ENCODE results near the gene MLLT10. TPM values are rescaled to one million over a fixed set of nuclear protein-coding genes. Genes with fewer than 3 reads are reported as not detected.

The MLLT10 gene
- total and polyA plus RNA-seq, 2 donors (not counting 3 experiments of a cell fraction or from before 2014, with no cell fraction given), result 35.4 to 54.0 TPM

DNA sequence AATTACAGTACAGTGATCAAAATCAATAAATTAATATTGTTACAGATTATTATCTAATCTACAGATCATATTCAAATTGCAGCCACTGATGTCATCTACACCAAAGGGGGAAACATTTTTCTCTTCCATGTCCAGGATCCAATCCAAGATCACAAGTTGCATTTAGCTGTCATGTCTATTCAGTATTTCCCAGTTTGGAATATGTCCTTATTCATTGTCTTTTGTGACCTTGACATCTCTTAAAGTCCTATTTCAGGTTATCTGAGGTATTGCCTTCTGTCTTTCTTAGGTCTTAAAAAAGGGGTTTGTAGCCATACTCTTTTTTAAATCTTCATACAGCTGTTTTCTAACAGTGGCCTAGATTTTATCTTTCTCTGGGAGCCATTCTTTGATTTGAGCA lies 93.3 kb downstream of the MLLT10 start:
- DNase-seq (ENCODE audit: low read depth, low spot score) (no peak), FAIRE-seq (no peak)
- no peaks in the 10 kb centered on the region for H4K20me1 ChIP-seq (replicated peaks; ENCODE audit: control insufficient read depth, extremely low read depth, insufficient read depth, low read length)
- H3K79me2 ChIP-seq (ENCODE audit: control insufficient read depth, insufficient read depth, low read length), result peaks cover 10% of the 10 kb centered on the region
- CTCF ChIA-PET, result interaction anchor here (0.8 to 1.4 kb wide), 3 partner anchors 9 to 16 kb away, joined by 3 to 5 read pairs (median 4); no protein-coding TSS in a partner anchor
- H3K4me3 ChIP-seq (replicated peaks in 1 of 3; ENCODE audit: insufficient read depth in 1 of 3, low read depth in 1 of 3, low read length in 3 of 3), result no peak overlapping the region
- H3K9me3 ChIP-seq (replicated peaks; ENCODE audit: control insufficient read depth, insufficient read depth, low read length), result no peaks in the 10 kb centered on the region
- H3K27me3 ChIP-seq (ENCODE audit: control insufficient read depth in 2 of 2, insufficient read depth in 2 of 2, low read length in 2 of 2), result no peaks in the 10 kb centered on the region
- H2AFZ ChIP-seq (ENCODE audit: low read depth, low read length), result no peak overlapping the region
- H3K27ac ChIP-seq (ENCODE audit: insufficient read depth, low read depth, low read length), result no peak overlapping the region
- dilution Hi-C loops (cut with MboI; ENCODE audit: extremely low pct_ligation_motif_present, low sequenced_read_pairs) (no loop called here), intact Hi-C loops (cut with micrococcal nuclease) (no loop called here)
- TF ChIP-seq CTCF (IDR thresholded peaks at IDR 0.05; ENCODE audit: extremely low read depth in 1 of 2, insufficient read depth in 1 of 2, low read depth in 1 of 2, low read length in 2 of 2), result no peak
- H3K4me1 ChIP-seq (ENCODE audit: control insufficient read depth, extremely low read depth, insufficient read depth, low read length), result no peaks in the 10 kb centered on the region
- POLR2A ChIA-PET, result no interaction called here
- H3K36me3 ChIP-seq (ENCODE audit: control insufficient read depth in 2 of 2, extremely low read depth in 1 of 2, insufficient read depth in 2 of 2, low read length in 2 of 2), result no peaks in the 10 kb centered on the region
- H3K9ac ChIP-seq (replicated peaks; ENCODE audit: extremely low read depth, insufficient read depth, low read length), result no peak overlapping the region
- no TSS peak for BruUV-seq (replicated peaks)
- no peak overlapping the region for H3K4me2 ChIP-seq (ENCODE audit: insufficient read depth, low read length)
- H3K9me1 ChIP-seq (replicated peaks; ENCODE audit: control insufficient read depth, extremely low read depth, insufficient read depth, low read length), result no peaks in the 10 kb centered on the region

GRCh38 chr10:21628023-21628422 lies 94.0 kb downstream of the MLLT10 start:
- POLR2A ChIA-PET, result no interaction called here
- no TSS peak for BruUV-seq (replicated peaks)

More at GRCh38 chr10:21628023-21628422, 94.0 kb downstream of the MLLT10 start:
- Histone ChIP-seq H3K9ac (replicated peaks; ENCODE audit: extremely low read depth, insufficient read depth, low read length) (no peak overlapping the region), H3K4me3 (replicated peaks in 1 of 3; ENCODE audit: insufficient read depth in 1 of 3, low read depth in 1 of 3, low read length in 3 of 3) (no peak overlapping the region), H3K27ac (ENCODE audit: insufficient read depth, low read depth, low read length) (no peak overlapping the region), H2AFZ (ENCODE audit: low read depth, low read length) (no peak overlapping the region), H4K20me1 (replicated peaks; ENCODE audit: control insufficient read depth, extremely low read depth, insufficient read depth, low read length) (no peaks in the 10 kb centered on the region), H3K4me2 (ENCODE audit: insufficient read depth, low read length) (no peak overlapping the region), H3K27me3 (ENCODE audit: control insufficient read depth in 2 of 2, insufficient read depth in 2 of 2, low read length in 2 of 2) (no peaks in the 10 kb centered on the region), H3K79me2 (ENCODE audit: control insufficient read depth, insufficient read depth, low read length) (peaks cover 10% of the 10 kb centered on the region), H3K4me1 (ENCODE audit: control insufficient read depth, extremely low read depth, insufficient read depth, low read length) (no peaks in the 10 kb centered on the region), H3K9me3 (replicated peaks; ENCODE audit: control insufficient read depth, insufficient read depth, low read length) (no peaks in the 10 kb centered on the region), H3K9me1 (replicated peaks; ENCODE audit: control insufficient read depth, extremely low read depth, insufficient read depth, low read length) (no peaks in the 10 kb centered on the region), H3K36me3 (ENCODE audit: control insufficient read depth in 2 of 2, extremely low read depth in 1 of 2, insufficient read depth in 2 of 2, low read length in 2 of 2) (no peaks in the 10 kb centered on the region)
- intact Hi-C loops (cut with micrococcal nuclease), result no loop called here
- TF ChIP-seq FOS (IDR thresholded peaks at IDR 0.05; ENCODE audit: borderline replicate concordance, insufficient read depth, low read length) (no peak), MAX (IDR thresholded peaks at IDR 0.05; ENCODE audit: insufficient read depth, insufficient read length) (no peak), JUN (IDR thresholded peaks at IDR 0.05; ENCODE audit: borderline replicate concordance, insufficient read depth, insufficient read length, low read depth) (no peak), CTCF (IDR thresholded peaks at IDR 0.05; ENCODE audit: extremely low read depth in 1 of 2, insufficient read depth in 1 of 2, low read depth in 1 of 2, low read length in 2 of 2) (no peak), POLR2A (IDR thresholded peaks at IDR 0.05; ENCODE audit: low read depth, low read length) (no peak), GATA2 (IDR thresholded peaks at IDR 0.05; ENCODE audit: insufficient read depth, insufficient read length, low read depth, low read length) (no peak), POLR2AphosphoS5 (IDR thresholded peaks at IDR 0.05; ENCODE audit: insufficient read depth, low read depth, low read length) (no peak)
- CTCF ChIA-PET, result interaction anchor here (0.8 to 1.4 kb wide), 2 partner anchors 9 to 15 kb away, joined by 3 to 5 read pairs; no protein-coding TSS in a partner anchor
- dilution Hi-C loops (cut with MboI; ENCODE audit: extremely low pct_ligation_motif_present, low sequenced_read_pairs), result no loop called here
- DNase-seq (ENCODE audit: low read depth, low spot score) (no peak), FAIRE-seq (no peak)

Measured in endothelial cell of umbilical vein (primary cell).